Activated CD8-positive, alpha-beta memory T cell treated with anti-CD3 and anti-CD28 coated beads, Interleukin-2, amount 50 U/mL, for 4 hours (primary cell): Measurements from ENCODE around the gene SLC25A5.

ENCODE experiments used
- DNase-seq: peaks from one replicate; pipeline ENCODE4 v3.0.0-alpha.2; 2020

Gene SLC25A5

DNA sequence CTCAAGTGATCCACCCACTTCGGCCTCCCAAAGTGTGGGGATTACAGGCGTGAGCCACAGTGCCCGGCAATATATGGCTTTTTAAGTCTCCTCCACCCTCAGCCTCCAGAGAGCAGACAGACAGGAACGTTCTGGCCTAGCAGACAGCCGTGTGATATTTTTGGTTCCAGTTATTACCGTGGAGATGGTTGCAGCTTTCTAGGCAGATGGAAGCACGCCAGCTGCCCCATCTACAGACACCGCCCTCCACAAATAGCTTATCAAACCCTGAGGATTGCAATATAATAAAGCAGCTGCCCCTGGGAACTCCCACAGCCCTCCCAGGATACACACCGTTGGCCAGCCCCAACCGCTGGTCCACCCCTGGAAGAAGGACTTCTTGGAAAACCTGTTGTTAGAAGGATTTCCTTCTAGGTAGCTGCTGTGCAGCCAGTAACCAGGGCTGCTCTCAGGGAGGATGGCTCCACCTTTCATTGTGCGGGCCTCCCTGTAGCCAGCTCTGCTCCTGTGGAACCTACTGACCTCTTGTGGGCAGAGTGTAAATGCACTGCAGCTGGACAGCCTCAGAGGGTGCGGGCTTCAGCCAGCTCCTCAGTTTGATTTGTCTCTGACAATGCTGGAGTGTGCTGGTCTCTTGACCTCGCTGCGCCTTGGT, 44.0 kb downstream of the SLC25A5 start:
- no peak for DNase-seq

DNA sequence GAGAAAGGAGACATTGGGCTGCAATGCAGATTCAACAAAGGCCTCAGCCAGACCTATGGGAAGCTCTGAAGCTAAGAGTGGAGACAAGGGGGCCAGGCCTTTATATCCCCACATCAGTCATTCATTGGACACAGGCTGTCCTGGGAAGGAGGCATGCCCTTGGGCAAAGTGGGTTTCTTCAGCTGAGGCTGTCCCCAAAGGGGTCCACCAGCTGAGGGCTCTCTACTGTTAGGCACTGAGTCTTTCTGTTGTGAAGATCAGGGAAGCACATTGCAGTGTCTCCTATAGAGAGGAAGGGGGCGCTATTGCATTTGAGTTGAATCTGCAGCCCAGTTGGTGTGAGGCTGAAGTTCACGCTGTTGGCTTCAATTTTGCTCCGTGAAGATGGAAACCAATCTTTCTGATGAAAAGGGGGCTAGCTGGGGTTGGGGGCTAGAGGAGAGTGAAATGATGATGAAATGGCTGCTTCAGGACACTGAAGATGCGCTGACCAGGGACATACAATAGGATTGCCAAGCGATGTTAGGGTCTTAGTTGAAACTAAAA, 48.0 kb downstream of the SLC25A5 start:
- peak; percentile 24 for DNase-seq

DNA sequence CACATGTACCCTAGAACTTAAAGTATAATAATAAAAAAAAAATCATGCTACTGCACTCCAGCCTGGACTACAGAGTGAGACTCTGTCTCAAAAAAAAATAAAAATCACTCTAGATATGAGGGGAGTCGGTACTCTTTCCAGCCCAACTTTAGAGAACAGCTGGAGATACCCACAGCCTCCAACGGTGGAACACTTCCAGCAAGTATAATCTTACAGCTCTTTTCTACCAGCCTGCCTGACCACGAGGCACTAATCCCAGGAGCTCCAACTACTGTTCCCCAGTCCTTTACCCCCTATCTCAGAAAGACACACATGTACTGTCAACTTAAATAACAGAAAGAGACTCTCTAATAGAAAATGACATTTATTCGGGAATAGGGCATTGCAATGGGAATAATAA, 50.1 kb downstream of the SLC25A5 start:
- no peak for DNase-seq
